IPS-11a (cell line): ENCODE measurements around the gene SQSTM1.
"Not testable (repeated sequence)": the region's sequence is repeated elsewhere in the genome, so short reads cannot be mapped to it uniquely, and the experiment has no call there.

Source experiments
- H3K4me3 ChIP-seq: one replicate; pipeline ENCODE4 v1.5.1; 2013; ENCODE audit warnings: low read depth, low read length, control low read depth

SQSTM1 gene

GRCh38 chr5:179823937-179824744 lies 3.4 kb downstream of the SQSTM1 start:
- H3K4me3 ChIP-seq: no peak overlapping the region

GRCh38 chr5:179824745-179825112 lies 4.0 kb downstream of the SQSTM1 start:
- H3K4me3 ChIP-seq: no peak overlapping the region

GRCh38 chr5:179825655-179826182 lies 5.0 kb downstream of the SQSTM1 start:
- no peak overlapping the region for H3K4me3 ChIP-seq

- no peak overlapping the region for H3K4me3 ChIP-seq
Measured at GRCh38 chr5:179827680-179828079, 7.0 kb downstream of the SQSTM1 start.

GRCh38 chr5:179828756-179829421 lies 8.2 kb downstream of the SQSTM1 start:
- no peak overlapping the region for H3K4me3 ChIP-seq

GRCh38 chr5:179829732-179830435 lies 9.2 kb downstream of the SQSTM1 start:
- H3K4me3 ChIP-seq: no peak overlapping the region

GRCh38 chr5:179830818-179831468 lies 10.2 kb downstream of the SQSTM1 start:
- no peak overlapping the region for H3K4me3 ChIP-seq

- H3K4me3 ChIP-seq: no peak overlapping the region
Measured at GRCh38 chr5:179832039-179832745, 11.5 kb downstream of the SQSTM1 start.

- H3K4me3 ChIP-seq: no peak overlapping the region
Measured at GRCh38 chr5:179833056-179833708, 12.5 kb downstream of the SQSTM1 start.

GRCh38 chr5:179833709-179834070 lies 13.0 kb downstream of the SQSTM1 start:
- no peak overlapping the region for H3K4me3 ChIP-seq

GRCh38 chr5:179834120-179834519 lies 13.4 kb downstream of the SQSTM1 start:
- H3K4me3 ChIP-seq: no peak overlapping the region

GRCh38 chr5:179834871-179835270 lies 14.2 kb downstream of the SQSTM1 start:
- H3K4me3 ChIP-seq: not testable (repeated sequence)

GRCh38 chr5:179836225-179837019 lies 15.7 kb downstream of the SQSTM1 start:
- no peak overlapping the region for H3K4me3 ChIP-seq

- no peak overlapping the region for H3K4me3 ChIP-seq
Measured at GRCh38 chr5:179837076-179838011, 16.6 kb downstream of the SQSTM1 start.

- no peak overlapping the region for H3K4me3 ChIP-seq
Measured at GRCh38 chr5:179839328-179840256, 18.9 kb downstream of the SQSTM1 start.

GRCh38 chr5:179840321-179840720 lies 19.6 kb downstream of the SQSTM1 start:
- H3K4me3 ChIP-seq: no peak overlapping the region

GRCh38 chr5:179840766-179841165 lies 20.1 kb downstream of the SQSTM1 start:
- no peak overlapping the region for H3K4me3 ChIP-seq
